Hepatocyte (in vitro differentiated cells): ENCODE results near the gene IGFLR1. TPM values are rescaled to one million over a fixed set of nuclear protein-coding genes. Genes with fewer than 3 reads are reported as not detected.

Experiments
- DNase-seq: peaks from one replicate; pipeline ENCODE4 v3.0.0-alpha.2; 2016; ENCODE audit warnings: low spot score
- H2AFZ ChIP-seq: fragments of 200-600 bp; sonication (generic); 2 replicates; pipeline ENCODE4 v1.6.0; 2016; ENCODE audit warnings: antibody characterized with exemption, mild to moderate bottlenecking
- H3K27ac ChIP-seq: fragments of 200-600 bp; sonication (generic); 2 replicates; pipeline ENCODE4 v1.5.1; 2016; ENCODE audit warnings: mild to moderate bottlenecking
- H3K27me3 ChIP-seq: fragments of 200-600 bp; sonication (generic); 2 replicates; pipeline ENCODE4 v1.6.1; 2016
- H3K36me3 ChIP-seq: fragments of 200-600 bp; sonication (generic); replicated peaks from 2 replicates; pipeline ENCODE4 v1.5.1; 2016; ENCODE audit warnings: low read depth; ENCODE audit not compliant: insufficient read depth
- H3K4me1 ChIP-seq: fragments of 200-600 bp; sonication (generic); 2 replicates; pipeline ENCODE4 v1.5.1; 2016; ENCODE audit warnings: mild to moderate bottlenecking, moderate library complexity; ENCODE audit not compliant: insufficient read depth
- H3K4me2 ChIP-seq: fragments of 200-600 bp; sonication (generic); 2 replicates; pipeline ENCODE4 v1.6.0; 2016
- H3K4me3 ChIP-seq: fragments of 200-600 bp; sonication (generic); 2 replicates; pipeline ENCODE4 v1.5.1; 2016; ENCODE audit warnings: mild to moderate bottlenecking
- H3K79me2 ChIP-seq: fragments of 200-600 bp; sonication (generic); 2 replicates; pipeline ENCODE4 v1.6.0; 2017; ENCODE audit warnings: mild to moderate bottlenecking
- H3K9me2 ChIP-seq: fragments of 200-600 bp; sonication (generic); replicated peaks from 2 replicates; pipeline ENCODE4 v1.6.0; 2017; ENCODE audit warnings: mild to moderate bottlenecking; ENCODE audit not compliant: insufficient read depth
- H3K9me3 ChIP-seq: fragments of 200-600 bp; sonication (generic); 2 replicates; pipeline ENCODE4 v1.5.1; 2016; ENCODE audit warnings: low read depth, mild to moderate bottlenecking
- H4K20me1 ChIP-seq: fragments of 200-600 bp; sonication (generic); 2 replicates; pipeline ENCODE4 v1.6.0; 2016; ENCODE audit warnings: mild to moderate bottlenecking; ENCODE audit not compliant: insufficient read depth, poor library complexity, severe bottlenecking
- CTCF ChIP-seq: fragments of 200-600 bp; sonication (generic); IDR thresholded peaks from 2 replicates; pipeline ENCODE4 v1.5.1; 2016; ENCODE audit warnings: antibody characterized with exemption, mild to moderate bottlenecking; ENCODE audit not compliant: poor library complexity
- EZH2 ChIP-seq: fragments of 200-600 bp; sonication (generic); IDR thresholded peaks from 2 replicates; pipeline ENCODE4 v1.6.1; 2016; ENCODE audit warnings: antibody characterized with exemption, mild to moderate bottlenecking, borderline replicate concordance
- EZH2phosphoT487 ChIP-seq: fragments of 200-600 bp; sonication (generic); IDR thresholded peaks from one replicate; pipeline ENCODE4 v1.6.1; 2018; ENCODE audit warnings: antibody characterized with exemption, mild to moderate bottlenecking, low read depth, moderate library complexity; ENCODE audit not compliant: unreplicated experiment, severe bottlenecking
- WGBS: methylation state at CpG from one replicate; pipeline ENCODE4 v1.1.6; 2016; ENCODE audit warnings: low lambda C conversion rate; ENCODE audit errors: missing lambda C conversion rate; 5-methylcytosine and 5-hydroxymethylcytosine counted together
- polyA plus RNA-seq: library from polyadenylated mRNA; unstranded; fragments of >200 nt; fragmentation: Nextera tagmentation; extraction: Ambion mirVana; gene quantifications from 2 replicates; pipeline ENCODE4 v1.2.1, GENCODE V29; 2016
- total RNA-seq: library from RNA; depleted of rRNA; stranded (reverse); fragments of >200 nt; gene quantifications from 2 replicates; pipeline ENCODE4 v1.2.3, GENCODE V29; 2014

Gene IGFLR1
- total and polyA plus RNA-seq, 2 experiments from 2014 or later, result 4.5 to 5.6 TPM

- H3K4me3 ChIP-seq, result no peak overlapping the region
- no peak overlapping the region for H3K27ac ChIP-seq
- peaks cover 3% of the 10 kb centered on the region for H3K27me3 ChIP-seq
- no peaks in the 10 kb centered on the region for H3K9me3 ChIP-seq
- peaks cover 3% of the 10 kb centered on the region for H3K4me1 ChIP-seq
- no peak for TF ChIP-seq EZH2phosphoT487
- no peak for TF ChIP-seq CTCF
- no peak for TF ChIP-seq EZH2
- H3K79me2 ChIP-seq, result no peaks in the 10 kb centered on the region
- no peaks in the 10 kb centered on the region for H3K36me3 ChIP-seq
- H3K9me2 ChIP-seq, result no peaks in the 10 kb centered on the region
- H4K20me1 ChIP-seq, result no peaks in the 10 kb centered on the region
- peak overlapping the region; percentile 85 for H3K4me2 ChIP-seq
- H2AFZ ChIP-seq, result no peak overlapping the region
- DNase-seq, result no peak
- 63% methylated on average over 9 of the region's 9 CpGs for WGBS
Measured at GRCh38 chr19:35703343-35703742, 38.9 kb downstream of the IGFLR1 start.

DNA sequence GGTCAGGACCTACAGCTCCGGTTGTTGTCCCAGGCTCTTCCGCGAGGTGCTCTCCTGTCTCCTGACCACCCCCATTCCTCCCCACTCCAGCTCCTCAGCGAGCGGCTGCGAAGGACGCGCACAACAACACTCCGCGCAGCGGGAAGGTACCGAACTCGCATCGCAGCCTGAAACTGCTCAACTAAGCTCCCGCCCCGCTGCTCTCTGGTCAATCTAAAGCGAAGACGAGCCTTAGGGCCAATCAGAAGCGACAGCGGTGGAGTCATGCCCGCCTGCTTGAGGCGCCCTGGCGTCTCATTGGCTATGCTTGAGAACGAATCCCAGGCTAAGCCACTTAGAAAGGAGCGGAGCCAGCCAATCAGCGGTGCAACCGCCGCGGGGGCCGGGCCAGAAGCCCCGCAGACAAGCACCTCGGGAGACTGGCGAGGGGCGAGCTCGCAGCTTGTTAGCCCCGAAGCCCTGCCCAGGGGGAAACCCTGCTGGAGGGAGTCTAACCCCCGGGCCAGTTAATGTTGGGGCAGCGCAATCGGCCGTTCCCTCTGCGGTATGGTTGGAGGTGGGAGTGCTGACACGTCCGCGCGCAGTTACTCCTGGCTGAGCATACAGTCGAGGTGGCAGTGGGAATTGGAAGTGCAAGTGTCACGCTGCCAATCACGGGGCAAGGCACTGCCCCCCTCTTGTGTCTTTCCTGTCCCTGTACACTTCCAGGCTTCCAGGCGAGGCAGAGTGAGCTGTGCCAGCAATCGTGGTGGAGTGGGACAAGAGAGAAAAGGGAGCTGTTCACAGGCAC, 39.8 kb downstream of the IGFLR1 start:
- Histone ChIP-seq H3K4me2 (peak overlapping the region; percentile 85), H2AFZ (peak overlapping the region; percentile 68), H3K9me2 (no peaks in the 10 kb centered on the region), H3K79me2 (no peaks in the 10 kb centered on the region), H3K27me3 (peaks cover 3% of the 10 kb centered on the region), H3K36me3 (no peaks in the 10 kb centered on the region), H3K9me3 (no peaks in the 10 kb centered on the region), H3K4me3 (peak overlapping the region; percentile 39), H3K4me1 (peaks cover 3% of the 10 kb centered on the region), H3K27ac (no peak overlapping the region), H4K20me1 (no peaks in the 10 kb centered on the region)
- DNase-seq, result peak; percentile 96
- WGBS, result under 1% methylated on average over 50 of the region's 50 CpGs
- no peak for TF ChIP-seq CTCF
- TF ChIP-seq EZH2phosphoT487, result no peak
- no peak for TF ChIP-seq EZH2

DNA sequence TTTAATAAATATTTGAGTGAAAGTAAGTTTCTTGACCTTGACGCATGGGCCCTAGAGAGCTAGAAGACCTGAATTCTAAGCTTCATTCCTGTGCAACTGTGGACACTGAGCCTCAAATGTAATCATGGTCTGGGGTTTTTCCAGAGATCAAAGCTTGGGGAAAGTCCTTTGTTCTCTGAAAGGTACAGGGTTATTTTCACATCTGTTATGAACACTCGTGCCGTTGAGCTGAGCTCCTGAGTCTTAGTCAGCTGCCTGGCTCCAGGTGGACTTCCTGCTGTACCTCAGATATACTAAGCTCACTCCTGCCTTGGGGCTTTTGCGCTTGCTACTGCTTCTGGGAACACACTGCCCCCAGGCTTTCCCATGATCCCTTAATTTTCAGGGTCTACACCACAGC, 45.4 kb downstream of the IGFLR1 start:
- no peaks in the 10 kb centered on the region for H3K4me1 ChIP-seq
- no peaks in the 10 kb centered on the region for H3K36me3 ChIP-seq
- WGBS, result 67% methylated on average over 4 of the region's 4 CpGs
- no peak overlapping the region for H3K27ac ChIP-seq
- H3K4me2 ChIP-seq, result no peak overlapping the region
- no peak for DNase-seq
- H2AFZ ChIP-seq, result no peak overlapping the region
- no peaks in the 10 kb centered on the region for H3K79me2 ChIP-seq
- no peaks in the 10 kb centered on the region for H3K9me3 ChIP-seq
- H4K20me1 ChIP-seq, result no peaks in the 10 kb centered on the region
- H3K4me3 ChIP-seq, result no peak overlapping the region
- no peak for TF ChIP-seq EZH2phosphoT487
- TF ChIP-seq EZH2, result no peak
- TF ChIP-seq CTCF, result no peak
- H3K27me3 ChIP-seq, result no peaks in the 10 kb centered on the region
- H3K9me2 ChIP-seq, result no peaks in the 10 kb centered on the region
